H1 (cell line): ENCODE results near the gene MYH13. TPM values are rescaled to one million over a fixed set of nuclear protein-coding genes. Genes with fewer than 3 reads are reported as not detected.

Experiments used
- CTCF ChIA-PET: fragments of 300-600 bp; sonication (Branson Sonifier 250); formaldehyde crosslinking; loops from one replicate; lab custom pipeline; 2021; ENCODE audit not compliant: partially characterized antibody; lab: Charles Lee
- POLR2A ChIA-PET: fragments of 300-600 bp; sonication (Branson Sonifier 250); formaldehyde crosslinking; loops from one replicate; lab custom pipeline; 2021; ENCODE audit warnings: inconsistent platforms; ENCODE audit not compliant: partially characterized antibody; lab: Charles Lee
- DNase-seq, 2 experiments: peaks; one replicate each; pipeline versions ENCODE4 v3.0.0 to v3.0.0-alpha.2; 2010 to 2022; ENCODE audit warnings: low spot score in 2 of 2, low read depth in 1 of 2, mixed read lengths in 1 of 2
- FAIRE-seq: peaks from 2 replicates; lab custom pipeline; 2011; peaks lifted over from hg19 to GRCh38; lab: Jason Lieb, UNC
- H2AFZ ChIP-seq: 2 replicates; pipeline ENCODE4 v1.8.1; 2012; ENCODE audit warnings: low read length, inconsistent platforms
- H2AK5ac ChIP-seq: 2 replicates; pipeline ENCODE4 v1.6.1; 2013; ENCODE audit warnings: low read depth, low read length
- H2BK120ac ChIP-seq: replicated peaks from 2 replicates; pipeline ENCODE3; 2013; ENCODE audit warnings: low read depth, low read length, inconsistent platforms
- H2BK12ac ChIP-seq: 2 replicates; pipeline ENCODE4 v1.6.1; 2013; ENCODE audit warnings: low read depth, low read length
- H2BK15ac ChIP-seq: 2 replicates; pipeline ENCODE4 v1.6.1; 2013; ENCODE audit warnings: low read length
- H2BK20ac ChIP-seq: 2 replicates; pipeline ENCODE4 v1.6.1; 2013; ENCODE audit warnings: low read length
- H2BK5ac ChIP-seq: 2 replicates; pipeline ENCODE4 v1.6.1; 2013; ENCODE audit warnings: low read depth, low read length
- H3K14ac ChIP-seq: 2 replicates; pipeline ENCODE4 v1.6.1; 2013; ENCODE audit warnings: inconsistent platforms; ENCODE audit not compliant: insufficient read length
- H3K18ac ChIP-seq: 2 replicates; pipeline ENCODE4 v1.6.1; 2013; ENCODE audit warnings: low read length; ENCODE audit errors: extremely low read depth
- H3K23ac ChIP-seq: 2 replicates; pipeline ENCODE4 v1.6.1; 2013; ENCODE audit warnings: inconsistent platforms; ENCODE audit not compliant: insufficient read length
- H3K23me2 ChIP-seq: 2 replicates; pipeline ENCODE4 v1.6.1; 2013; ENCODE audit warnings: low read depth, low read length
- H3K27ac ChIP-seq: 2 replicates; pipeline ENCODE4 v1.6.1; 2011; ENCODE audit warnings: low read depth, low read length, inconsistent platforms
- H3K27me3 ChIP-seq, 4 experiments: replicated peaks in 1 of 4; 1 replicate in 1 of 4; 2 replicates in 3 of 4; pipeline versions ENCODE4 v1.6.1 to v1.8.1; 2011 to 2013; ENCODE audit warnings: low read length in 3 of 4, mild to moderate bottlenecking in 3 of 4, inconsistent platforms in 2 of 4, mixed read lengths in 2 of 4, moderate library complexity in 1 of 4; ENCODE audit not compliant: control insufficient read depth in 3 of 4, insufficient read depth in 3 of 4; ENCODE audit errors: extremely low read depth in 1 of 4
- H3K36me3 ChIP-seq, 4 experiments: 2 replicates each; pipeline versions ENCODE4 v1.6.1 to v1.8.1; 2011 to 2013; ENCODE audit warnings: mild to moderate bottlenecking in 4 of 4, low read length in 3 of 4, moderate library complexity in 2 of 4, control low read depth in 1 of 4, inconsistent platforms in 1 of 4; ENCODE audit not compliant: insufficient read depth in 4 of 4, control insufficient read depth in 2 of 4
- H3K4ac ChIP-seq: replicated peaks from 2 replicates; pipeline ENCODE3; 2013; ENCODE audit warnings: low read length, low read depth, mixed read lengths, inconsistent platforms; ENCODE audit not compliant: insufficient read length
- H3K4me1 ChIP-seq, 4 experiments: replicated peaks in 1 of 4; 1 replicate in 1 of 4; 2 replicates in 3 of 4; pipeline versions ENCODE4 v1.6.1 to v1.8.1; 2011 to 2013; ENCODE audit warnings: low read length in 3 of 4, inconsistent platforms in 2 of 4, mixed read lengths in 1 of 4; ENCODE audit not compliant: insufficient read depth in 4 of 4, control insufficient read depth in 3 of 4
- H3K4me2 ChIP-seq, 2 experiments: 2 replicates each; pipeline versions ENCODE4 v1.6.1 to v1.8.1; 2011 to 2013; ENCODE audit warnings: low read depth in 2 of 2, low read length in 2 of 2, control low read depth in 1 of 2, inconsistent platforms in 1 of 2, mild to moderate bottlenecking in 1 of 2; ENCODE audit not compliant: insufficient read depth in 1 of 2
- H3K4me3 ChIP-seq, 4 experiments: fragments of 200-600, 300-600 bp in 1 of 4; sonication (generic), shearing (Covaris generic), sonication (Bioruptor Twin) in 1 of 4; 2 replicates each; pipeline versions ENCODE4 v1.5.1 to v1.8.1; 2011 to 2016; ENCODE audit warnings: low read length in 4 of 4, low read depth in 3 of 4, control low read depth in 2 of 4, inconsistent platforms in 2 of 4, mild to moderate bottlenecking in 2 of 4, mixed read lengths in 1 of 4, moderate library complexity in 1 of 4; ENCODE audit not compliant: insufficient read depth in 2 of 4; ENCODE audit errors: extremely low read depth in 1 of 4
- H3K56ac ChIP-seq: replicated peaks from 2 replicates; pipeline ENCODE3; 2013; ENCODE audit warnings: low read depth, mild to moderate bottlenecking, mixed read lengths, low read length, inconsistent platforms; ENCODE audit not compliant: insufficient read length
- H3K79me1 ChIP-seq: 2 replicates; pipeline ENCODE4 v1.6.1; 2013; ENCODE audit warnings: low read depth, low read length, control low read depth
- H3K79me2 ChIP-seq, 2 experiments: 2 replicates each; pipeline versions ENCODE4 v1.6.1 to v1.8.1; 2012 to 2013; ENCODE audit warnings: low read length in 2 of 2, mild to moderate bottlenecking in 2 of 2, inconsistent platforms in 1 of 2; ENCODE audit not compliant: insufficient read depth in 2 of 2, control insufficient read depth in 1 of 2
- H3K9ac ChIP-seq, 4 experiments: replicated peaks in 1 of 4; 1 replicate in 1 of 4; 2 replicates in 3 of 4; pipeline versions ENCODE4 v1.6.1 to v1.8.1; 2011 to 2013; ENCODE audit warnings: low read depth in 3 of 4, low read length in 3 of 4, control low read depth in 2 of 4, mild to moderate bottlenecking in 2 of 4, moderate library complexity in 2 of 4, inconsistent platforms in 1 of 4; ENCODE audit errors: extremely low read depth in 1 of 4
- H3K9me3 ChIP-seq, 2 experiments: 2 replicates each; pipeline versions ENCODE4 v1.6.1 to v1.8.1; 2012 to 2013; ENCODE audit warnings: mild to moderate bottlenecking in 2 of 2, moderate library complexity in 2 of 2, control low read depth in 1 of 2, inconsistent platforms in 1 of 2, low read depth in 1 of 2, low read length in 1 of 2, mixed read lengths in 1 of 2; ENCODE audit not compliant: insufficient read depth in 2 of 2
- H4K20me1 ChIP-seq, 2 experiments: replicated peaks in 1 of 2; 2 replicates each; pipeline versions ENCODE3 to v1.8.1; 2011 to 2013; ENCODE audit warnings: inconsistent platforms in 2 of 2, low read length in 2 of 2, mild to moderate bottlenecking in 1 of 2; ENCODE audit not compliant: insufficient read depth in 2 of 2, control insufficient read depth in 1 of 2
- H4K5ac ChIP-seq: 2 replicates; pipeline ENCODE4 v1.6.1; 2013; ENCODE audit warnings: low read length, low read depth, mixed read lengths, inconsistent platforms; ENCODE audit not compliant: insufficient read length
- H4K8ac ChIP-seq: 2 replicates; pipeline ENCODE4 v1.8.0; 2013; ENCODE audit warnings: mild to moderate bottlenecking, moderate library complexity, low read length, inconsistent platforms; ENCODE audit not compliant: insufficient read depth; ENCODE audit errors: extremely low read depth
- H4K91ac ChIP-seq: replicated peaks from 2 replicates; pipeline ENCODE3; 2013; ENCODE audit warnings: low read length, mixed read lengths, inconsistent platforms; ENCODE audit not compliant: insufficient read length
- EP300 ChIP-seq, 2 experiments: IDR thresholded peaks; 1 replicate in 1 of 2; 2 replicates in 1 of 2; pipeline ENCODE4 v1.6.1; 2011 to 2012; ENCODE audit warnings: low read depth in 2 of 2, low read length in 2 of 2, mild to moderate bottlenecking in 2 of 2, borderline replicate concordance in 1 of 2, inconsistent platforms in 1 of 2, moderate library complexity in 1 of 2
- FOSL1 ChIP-seq: IDR thresholded peaks from 2 replicates; pipeline ENCODE4 v1.6.1; 2011; ENCODE audit warnings: mild to moderate bottlenecking, low read depth, low read length, moderate library complexity; ENCODE audit not compliant: insufficient read depth
- KDM1A ChIP-seq: fragments of 200-600, 300-600 bp; sonication (generic); IDR thresholded peaks from 2 replicates; pipeline ENCODE4 v1.7.1; 2016; ENCODE audit warnings: mild to moderate bottlenecking, low read length, borderline replicate concordance
- POLR2A ChIP-seq, 2 experiments: IDR thresholded peaks; 1 replicate in 1 of 2; 2 replicates in 1 of 2; pipeline ENCODE4 v1.6.1; 2011; ENCODE audit warnings: low read depth in 2 of 2, low read length in 2 of 2, mild to moderate bottlenecking in 2 of 2; ENCODE audit errors: control extremely low read depth in 1 of 2
- SIN3A ChIP-seq, 2 experiments: IDR thresholded peaks in 1 of 2; conservative IDR thresholded peaks in 1 of 2; 2 replicates each; pipeline ENCODE4 v1.6.1; 2011 to 2012; ENCODE audit warnings: low read length in 2 of 2, improper control_type of control experiment in 1 of 2, low read depth in 1 of 2, mild to moderate bottlenecking in 1 of 2
- TEAD4 ChIP-seq: IDR thresholded peaks from 2 replicates; pipeline ENCODE4 v1.6.1; 2012; ENCODE audit warnings: low read depth, low read length, inconsistent platforms, mixed read lengths
- WGBS, 2 experiments: shearing (Covaris generic) in 1 of 2; methylation state at CpG; one replicate each; pipeline versions ENCODE4 v1.1.6 to v1.1.7; 2013 to 2015; ENCODE audit warnings: low lambda C conversion rate in 2 of 2, mixed read lengths in 2 of 2, inconsistent platforms in 1 of 2, low coverage in 1 of 2, missing lambda C conversion rate in 1 of 2; ENCODE audit not compliant: insufficient replicate concordance in 2 of 2, insufficient coverage in 1 of 2, insufficient read length in 1 of 2; ENCODE audit errors: extremely low coverage in 1 of 2, missing lambda C conversion rate in 1 of 2; 5-methylcytosine and 5-hydroxymethylcytosine counted together
- polyA plus RNA-seq, 7 experiments: library from polyadenylated mRNA; depleted of rRNA in 3 of 7; stranded (reverse) in 5 of 7; unstranded in 2 of 7; fragments of >200 nt in 5 of 7; fragments of 200-250 nt in 2 of 7; gene quantifications; 1 replicate in 5 of 7; 2 replicates in 1 of 7; 4 replicates in 1 of 7; pipeline versions ENCODE4 v1.2.1 to v1.2.3, GENCODE V29; 2011 to 2013; ENCODE audit warnings: missing spikeins in 2 of 7, mixed read lengths in 2 of 7
- total RNA-seq: library from RNA; stranded (reverse); fragmentation: NEBNext Ultra II Directional; extraction: Animal tissue kit (Norgen Biotek cat#: 25700); gene quantifications from 2 replicates; pipeline ENCODE4 v1.2.1, GENCODE V29; 2021
- TF ChIP-seq, protein P1 (sequence below): IDR thresholded peaks from 2 replicates; pipeline ENCODE4 v1.6.1; 2012; ENCODE audit warnings: low read length, inconsistent platforms

MYH13 gene
- total and polyA plus RNA-seq, 2 of the 8 experiments (the other 6 are each of a cell fraction or from before 2014, with no cell fraction given): not detected

DNA sequence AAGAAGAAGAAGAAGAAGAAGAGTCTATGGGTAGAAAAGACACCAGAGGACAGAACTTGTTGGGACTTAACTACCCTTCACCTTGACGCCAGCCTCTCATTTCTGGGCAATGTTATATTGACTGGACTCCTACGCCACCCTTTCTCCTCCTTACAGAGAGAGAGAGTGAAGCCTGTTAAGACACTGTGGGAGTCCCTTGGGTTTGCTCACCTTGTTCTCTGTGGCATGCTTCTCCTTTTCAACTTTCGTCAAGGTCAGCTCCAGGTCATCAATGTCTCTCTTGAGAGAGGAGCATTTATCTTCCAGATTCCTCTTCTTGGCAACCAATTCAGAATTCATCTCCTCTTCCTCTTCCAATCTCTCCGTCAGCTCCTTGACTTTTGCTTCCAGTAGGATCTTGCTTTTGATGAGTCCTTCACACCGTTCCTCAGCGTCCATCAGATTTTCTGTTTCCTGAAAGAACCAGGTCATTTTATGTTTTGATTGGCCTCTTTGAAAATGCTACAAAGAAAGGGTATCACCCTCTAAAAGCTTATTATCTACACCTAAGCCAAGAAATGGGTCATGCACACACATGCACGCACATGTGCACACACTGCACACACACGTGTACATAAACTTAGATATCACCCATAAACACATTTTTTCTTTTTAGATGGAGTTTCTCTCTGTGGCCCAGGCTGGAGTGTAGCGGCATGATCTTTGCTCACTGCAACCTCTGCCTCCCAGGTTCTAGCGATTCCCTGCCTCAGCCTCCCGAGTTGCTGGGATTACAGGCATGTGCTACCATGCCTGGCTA is 48.8 kb downstream of the MYH13 start:
- CTCF ChIA-PET: interaction anchor here (0.6 to 15.5 kb wide), 7 partner anchors 8 to 342 kb away, joined by 3 to 343 read pairs (median 4); partner anchors contain the start of gene MYH13
- no peak for FAIRE-seq

More for the DNA sequence above, 48.8 kb downstream of the MYH13 start:
- H3K9ac ChIP-seq: no peak overlapping the region
- no peak overlapping the region for H2AFZ ChIP-seq
- no peaks in the 10 kb centered on the region for H3K27me3 ChIP-seq
- no peaks in the 10 kb centered on the region for H4K20me1 ChIP-seq
- TF ChIP-seq, protein P1, sequence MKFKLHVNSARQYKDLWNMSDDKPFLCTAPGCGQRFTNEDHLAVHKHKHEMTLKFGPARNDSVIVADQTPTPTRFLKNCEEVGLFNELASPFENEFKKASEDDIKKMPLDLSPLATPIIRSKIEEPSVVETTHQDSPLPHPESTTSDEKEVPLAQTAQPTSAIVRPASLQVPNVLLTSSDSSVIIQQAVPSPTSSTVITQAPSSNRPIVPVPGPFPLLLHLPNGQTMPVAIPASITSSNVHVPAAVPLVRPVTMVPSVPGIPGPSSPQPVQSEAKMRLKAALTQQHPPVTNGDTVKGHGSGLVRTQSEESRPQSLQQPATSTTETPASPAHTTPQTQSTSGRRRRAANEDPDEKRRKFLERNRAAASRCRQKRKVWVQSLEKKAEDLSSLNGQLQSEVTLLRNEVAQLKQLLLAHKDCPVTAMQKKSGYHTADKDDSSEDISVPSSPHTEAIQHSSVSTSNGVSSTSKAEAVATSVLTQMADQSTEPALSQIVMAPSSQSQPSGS: no peak
- TF ChIP-seq SIN3A (conservative IDR thresholded peaks at IDR 0.05 in 1 of 2, IDR thresholded peaks at IDR 0.05 in 1 of 2; ENCODE audit: low read depth in 1 of 2, low read length in 2 of 2) (no peak), FOSL1 (no peak), POLR2A (IDR thresholded peaks at IDR 0.05; ENCODE audit: control extremely low read depth in 1 of 2, low read depth in 2 of 2, low read length in 2 of 2) (no peak), EP300 (IDR thresholded peaks at IDR 0.05; ENCODE audit: borderline replicate concordance in 1 of 2, low read depth in 2 of 2, low read length in 2 of 2) (no peak), TEAD4 (no peak), KDM1A (no peak)
- H2BK5ac ChIP-seq: no peak overlapping the region
- DNase-seq: no peak
- no peak overlapping the region for H3K18ac ChIP-seq
- WGBS, 2 experiments: 87% methylated on average over 11 of the region's 11 CpGs; no CpG with 5 or more reads in 1 of the 2 experiments
- H3K56ac ChIP-seq: no peak overlapping the region
- H3K23me2 ChIP-seq: no peaks in the 10 kb centered on the region
- no peak overlapping the region for H4K8ac ChIP-seq
- H3K9me3 ChIP-seq: no peaks in the 10 kb centered on the region
- no peaks in the 10 kb centered on the region for H3K79me1 ChIP-seq
- H2BK20ac ChIP-seq: no peak overlapping the region
- no peak overlapping the region for H2BK15ac ChIP-seq
- H3K36me3 ChIP-seq: no peaks in the 10 kb centered on the region
- no peaks in the 10 kb centered on the region for H3K4me1 ChIP-seq
- H2AK5ac ChIP-seq: no peak overlapping the region
- no peak overlapping the region for H3K4ac ChIP-seq
- H3K4me3 ChIP-seq: no peak overlapping the region
- H4K91ac ChIP-seq: no peak overlapping the region
- no peak overlapping the region for H3K23ac ChIP-seq
- H2BK120ac ChIP-seq: no peak overlapping the region
- H3K27ac ChIP-seq: no peak overlapping the region
- no peak overlapping the region for H3K4me2 ChIP-seq
- POLR2A ChIA-PET: no interaction called here
- no peak overlapping the region for H2BK12ac ChIP-seq
- no peaks in the 10 kb centered on the region for H3K79me2 ChIP-seq
- no peak overlapping the region for H4K5ac ChIP-seq
- H3K14ac ChIP-seq: no peak overlapping the region
